GM21717 (cell line): ENCODE measurements around the gene MLKL.
A peak's percentile ranks its signal among the peaks of the same experiment; 100 is the strongest.

Experiments used
- ATAC-seq: cut with Tn5 transposase; IDR thresholded peaks from one replicate; pipeline ENCODE4 v1.9.1; 2021; ENCODE audit warnings: mild to moderate bottlenecking, moderate library complexity; ENCODE audit not compliant: unreplicated experiment

MLKL gene

DNA sequence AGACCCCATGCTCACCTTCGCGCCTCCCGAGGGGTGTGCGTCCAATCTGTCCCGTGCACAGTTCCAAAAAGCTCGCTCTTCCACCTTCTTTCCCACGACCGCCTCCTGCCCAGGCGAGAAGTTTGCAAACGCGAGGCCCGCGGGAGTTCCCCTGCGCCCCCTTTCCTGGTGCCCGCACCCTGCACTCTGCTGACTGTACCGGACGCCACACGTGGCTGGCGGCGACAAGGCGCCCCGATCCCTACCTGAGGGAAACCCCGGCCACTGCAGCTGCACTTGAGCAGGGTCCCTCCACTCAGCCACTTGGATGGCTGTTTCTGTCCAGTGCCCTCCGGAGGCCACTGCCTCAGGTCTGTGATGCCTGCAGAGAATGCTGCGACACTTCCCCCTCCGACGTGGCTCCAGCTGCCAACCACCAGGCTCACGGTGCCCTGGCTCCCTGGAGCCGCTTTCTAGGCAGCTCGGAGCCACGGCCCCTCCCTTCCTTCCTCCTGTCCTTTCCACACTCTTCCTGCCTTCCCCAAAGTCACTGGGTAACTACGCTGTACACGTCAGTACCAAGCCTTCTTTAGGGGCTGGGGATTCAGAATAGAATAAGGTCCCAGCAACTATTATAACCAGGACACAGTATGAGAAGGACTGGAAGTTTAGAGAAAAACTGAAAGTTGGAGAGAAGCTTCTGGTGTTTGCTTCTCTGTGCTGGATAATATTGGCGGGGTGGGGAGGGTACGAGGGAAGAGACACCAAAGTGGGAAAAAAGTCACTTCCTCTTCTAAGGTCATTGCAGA lies at the start of gene MLKL:
TSS of gene MLKL (minus strand) at position 425 of the 788 bp plus-strand sequence. CDS start 5,105 bp downstream, outside the sequence.
- peak; percentile 45 for ATAC-seq

DNA sequence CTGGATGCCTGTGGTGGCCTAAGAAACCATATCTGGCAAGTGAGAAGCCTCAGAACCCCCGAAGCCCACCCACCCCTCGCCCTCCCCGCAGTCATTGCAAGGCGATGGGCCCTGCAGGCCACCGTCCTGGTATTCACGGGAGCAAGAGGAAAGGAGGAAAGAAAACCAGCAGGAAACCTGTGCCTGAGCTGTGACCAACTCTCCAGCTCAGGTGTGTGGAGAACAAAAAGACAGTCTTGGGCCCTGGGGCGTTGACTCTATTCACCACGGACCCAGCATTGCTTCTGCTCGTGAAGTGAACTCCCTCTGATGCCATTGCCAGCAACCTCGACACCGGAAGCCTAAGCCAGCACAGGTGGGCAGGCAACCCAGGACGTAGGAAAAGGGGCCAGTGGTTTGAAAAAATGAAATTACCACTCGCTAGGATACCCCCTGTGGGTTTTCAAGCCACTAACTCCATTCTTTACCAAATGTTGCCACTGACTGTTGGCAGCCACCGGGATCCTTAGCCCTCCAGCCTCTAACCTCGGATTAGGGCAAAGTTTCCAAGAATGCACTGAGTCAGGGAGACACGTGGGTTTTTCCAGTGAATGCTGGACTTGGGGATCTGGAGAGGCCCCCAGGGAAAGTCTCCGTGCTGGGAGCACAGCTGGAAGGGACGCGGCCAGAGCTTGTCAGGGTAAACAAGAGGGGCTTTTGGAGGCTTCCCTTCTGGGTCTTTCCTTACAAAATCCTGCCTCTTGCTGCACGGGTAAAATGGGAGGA lies 48.8 kb upstream of the MLKL start:
- ATAC-seq = no peak

DNA sequence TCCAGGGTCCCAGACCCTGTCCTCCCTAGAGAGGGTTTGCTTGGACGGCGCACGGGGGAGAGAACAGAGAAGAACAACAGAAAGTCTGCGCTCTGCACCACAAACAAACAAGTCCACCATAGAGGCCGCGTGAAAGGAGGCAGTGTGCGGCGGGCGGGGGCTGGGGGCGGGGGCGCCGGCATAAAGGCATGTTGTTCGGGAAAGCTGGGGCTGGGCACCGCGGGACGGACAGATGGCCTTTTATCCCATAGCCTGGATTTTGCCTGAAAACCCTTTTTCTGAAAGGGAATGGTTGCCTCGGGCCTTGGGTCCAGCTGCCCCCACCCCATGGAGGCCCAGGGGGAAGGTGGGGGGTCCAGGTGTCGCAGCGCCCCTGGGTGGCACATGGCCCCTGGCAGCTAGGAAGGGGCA lies 48.0 kb upstream of the MLKL start:
- no peak for ATAC-seq

DNA sequence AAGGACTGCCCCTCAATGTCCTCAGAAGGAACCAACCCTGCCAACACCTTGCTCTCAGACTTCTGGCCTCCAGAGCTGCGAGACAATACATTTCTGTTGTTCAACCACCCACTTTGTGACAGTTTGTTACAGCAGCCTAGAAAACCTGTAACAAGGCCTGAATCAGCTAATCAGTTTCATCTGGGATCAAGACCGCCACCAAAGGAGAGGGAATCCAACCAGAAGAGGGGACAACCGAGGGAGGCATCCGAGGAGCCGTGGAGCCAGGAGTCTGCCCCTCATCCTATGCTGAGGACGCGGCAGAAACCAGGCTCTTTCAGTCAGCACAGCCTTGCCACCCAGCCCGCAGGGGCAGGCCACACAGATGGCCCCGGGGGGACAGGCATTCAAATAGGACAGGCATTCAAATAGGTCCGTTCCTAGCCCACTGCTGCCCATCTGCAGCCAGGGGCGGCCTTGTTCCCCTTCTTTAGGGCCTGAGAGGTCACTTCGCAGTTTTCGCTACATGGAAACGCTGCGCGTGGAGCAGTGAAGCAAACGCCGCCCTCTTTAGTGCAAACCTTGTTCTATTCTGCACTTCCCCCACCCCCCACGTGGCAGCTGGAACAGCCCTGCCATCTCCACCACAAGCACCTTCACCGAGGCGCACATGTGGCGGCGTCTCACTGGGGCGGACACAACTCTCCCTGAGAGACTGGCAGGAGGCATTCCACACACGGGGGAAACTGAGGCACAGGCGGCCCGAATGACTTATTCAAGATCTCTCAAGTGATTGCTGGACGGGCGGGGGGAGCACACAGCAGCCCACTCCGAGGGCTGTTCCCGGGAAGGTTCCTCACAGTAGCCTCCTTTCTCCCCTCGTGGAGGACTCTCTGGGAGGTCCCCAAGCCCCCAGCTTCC lies 47.3 kb upstream of the MLKL start:
- ATAC-seq = no peak

DNA sequence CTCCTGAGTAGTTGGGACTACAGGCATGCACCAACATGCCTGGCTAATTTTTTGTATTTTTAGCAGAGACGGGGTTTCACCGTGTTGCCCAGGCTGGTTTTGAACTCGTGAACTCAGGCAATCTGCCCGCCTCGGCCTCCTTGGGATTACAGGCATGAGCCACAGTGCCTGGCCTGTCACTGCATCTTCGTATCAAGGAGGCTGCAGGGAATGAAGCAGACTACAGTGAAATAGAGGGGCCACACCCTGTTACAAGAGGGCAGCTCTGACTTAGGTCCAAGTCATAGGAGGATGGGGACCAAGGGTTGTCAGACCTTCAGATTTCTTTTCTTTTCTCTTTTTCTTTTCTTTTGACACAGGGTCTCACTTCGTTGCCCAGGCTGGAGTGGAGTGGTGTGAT lies 45.3 kb upstream of the MLKL start:
- no peak for ATAC-seq

DNA sequence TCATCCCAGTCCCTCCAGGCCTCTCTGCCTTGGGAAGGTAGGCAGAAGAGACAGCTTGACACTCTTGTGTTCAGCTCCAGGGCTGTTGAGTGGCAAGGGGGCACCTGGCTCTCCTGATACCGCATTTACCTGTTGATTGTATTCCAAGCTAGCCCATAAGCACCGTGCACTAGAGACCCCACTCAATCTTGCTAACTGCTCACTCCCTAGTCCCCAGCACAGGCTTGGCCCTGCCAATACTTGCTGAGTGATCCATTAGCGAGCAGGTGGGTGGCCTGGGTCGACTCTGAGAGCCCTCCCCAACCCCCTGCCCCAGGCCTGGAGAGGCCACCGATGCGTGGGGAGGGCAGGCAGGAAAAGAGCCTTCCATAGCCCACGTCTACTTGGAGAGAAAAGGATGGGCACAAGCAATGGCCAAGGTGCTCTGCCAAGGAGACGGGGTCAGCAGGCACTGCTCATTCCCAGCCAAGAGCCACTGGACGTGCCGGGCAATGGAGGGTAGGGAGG lies 44.5 kb upstream of the MLKL start:
- ATAC-seq = no peak

DNA sequence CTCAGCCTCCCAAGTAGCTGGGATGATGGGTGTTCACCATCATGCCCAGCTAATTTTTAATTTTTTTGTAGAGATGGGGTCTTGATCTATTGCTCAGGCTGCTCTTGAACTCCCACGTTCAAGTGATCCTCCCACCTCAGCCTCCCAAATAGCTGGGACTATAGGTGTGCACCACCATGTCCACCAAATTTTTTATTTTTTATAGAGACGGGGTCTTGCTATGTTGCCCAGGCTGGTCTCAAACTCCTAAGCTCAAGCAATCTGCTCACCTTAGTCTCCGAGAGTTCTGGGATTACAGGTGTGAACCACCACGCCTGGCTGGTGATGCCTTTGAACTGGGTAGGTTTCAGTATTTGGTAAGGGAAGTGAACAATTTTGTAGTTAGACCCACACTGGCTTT lies 43.9 kb upstream of the MLKL start:
- no peak for ATAC-seq

DNA sequence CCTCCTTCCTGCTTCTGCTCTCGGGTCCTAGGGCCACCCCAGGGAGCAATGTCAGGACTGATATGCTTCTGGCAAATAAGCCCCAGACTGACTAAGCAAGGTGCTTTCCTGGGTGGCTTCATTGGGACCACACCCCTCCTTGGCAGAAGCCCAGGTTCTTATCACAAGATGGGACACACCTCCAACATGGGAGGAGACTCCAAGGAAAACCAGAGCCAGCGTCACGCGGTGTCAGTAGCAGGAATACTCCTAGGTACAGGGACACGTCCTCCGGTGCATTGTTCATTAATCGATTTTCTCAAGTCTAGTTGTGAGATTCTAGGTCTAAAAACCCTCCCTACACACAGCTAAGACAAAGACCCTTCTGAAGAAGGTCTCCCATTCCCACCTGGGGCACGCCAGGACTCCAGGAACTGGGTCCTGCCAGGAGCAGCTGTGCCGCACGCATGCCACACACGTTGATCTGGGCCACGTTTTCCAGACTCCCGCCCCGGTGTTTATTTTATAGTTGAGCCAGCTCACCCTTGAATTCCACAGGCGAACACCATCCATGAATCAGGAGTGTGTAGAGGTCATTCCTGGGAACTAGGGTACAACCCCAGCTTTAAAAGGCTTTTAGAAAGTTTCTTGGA lies 43.1 kb upstream of the MLKL start:
- ATAC-seq = no peak

DNA sequence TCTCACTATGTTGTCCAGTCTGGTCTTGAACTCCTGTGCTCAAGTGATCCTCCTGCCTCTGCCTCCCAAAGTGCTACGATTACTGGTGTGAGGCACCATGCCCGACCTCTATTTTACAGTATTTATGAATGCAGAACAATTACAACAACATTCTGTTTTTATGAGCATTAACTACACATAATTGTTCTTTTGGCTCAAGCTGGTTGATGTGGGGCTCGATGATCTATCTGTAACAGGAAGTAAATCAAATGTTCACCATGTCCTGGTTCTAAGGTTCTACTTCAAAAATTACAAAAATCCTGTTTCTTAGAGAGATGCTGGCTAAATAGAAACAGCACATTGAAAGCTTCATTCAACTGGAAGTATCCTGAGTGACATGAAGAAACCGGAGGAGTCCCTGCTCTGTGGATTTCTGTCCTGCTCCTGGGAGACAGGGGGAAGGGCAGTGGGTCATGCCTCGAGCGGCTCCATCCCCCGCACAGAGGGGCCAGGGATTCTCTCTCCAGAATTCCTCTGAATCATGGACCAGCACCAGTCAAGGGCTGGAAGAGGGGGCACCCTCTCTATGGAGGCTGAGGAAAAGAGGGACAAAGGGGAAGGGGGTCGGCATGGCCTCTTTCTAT lies 42.5 kb upstream of the MLKL start:
- no peak for ATAC-seq

DNA sequence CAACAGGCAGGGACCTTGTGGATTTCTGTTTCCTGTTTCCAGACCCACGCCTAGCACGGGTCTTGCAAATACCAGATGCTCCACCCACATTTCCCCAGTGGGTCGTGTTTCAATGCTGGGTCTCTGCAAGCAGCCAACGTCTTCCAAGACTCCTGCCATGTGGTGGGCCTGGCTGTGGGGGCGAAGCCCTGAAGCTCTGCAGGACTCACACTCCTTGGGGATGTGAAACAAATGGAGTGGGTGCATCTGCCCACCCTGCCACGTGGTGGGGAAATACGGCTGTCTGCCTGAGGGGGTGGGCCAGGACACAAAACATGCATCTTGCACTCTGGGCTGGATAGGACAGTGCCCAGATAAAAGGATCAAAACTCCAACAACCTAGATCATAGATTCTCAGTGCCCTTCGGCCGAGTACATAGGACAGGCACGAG lies 41.4 kb upstream of the MLKL start:
- ATAC-seq = no peak

DNA sequence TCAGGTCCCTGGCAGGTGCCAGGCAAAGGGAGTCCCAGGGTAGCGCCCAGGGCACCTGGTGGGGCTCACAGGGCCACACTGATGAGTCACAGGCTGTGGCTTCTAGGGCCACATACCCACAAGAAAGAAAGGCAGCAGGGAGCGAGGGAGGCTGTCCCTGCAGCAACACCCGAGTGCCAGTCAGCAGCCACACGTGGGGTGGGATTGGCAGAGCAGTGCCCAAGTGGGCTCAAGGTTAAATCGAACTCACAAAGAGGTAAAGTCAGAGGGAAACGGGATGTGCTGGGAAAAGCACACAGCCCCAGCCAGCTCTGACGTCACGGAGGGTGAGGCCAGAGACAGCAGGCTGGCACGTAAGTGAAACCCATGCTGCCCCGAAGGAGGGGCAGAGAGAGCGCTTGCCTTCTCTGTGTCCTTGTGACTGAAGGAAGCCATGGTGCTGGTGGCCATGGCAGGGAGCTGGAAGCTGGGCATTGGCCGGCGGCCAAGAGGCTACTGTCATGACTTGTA lies 40.2 kb upstream of the MLKL start:
- ATAC-seq = no peak

DNA sequence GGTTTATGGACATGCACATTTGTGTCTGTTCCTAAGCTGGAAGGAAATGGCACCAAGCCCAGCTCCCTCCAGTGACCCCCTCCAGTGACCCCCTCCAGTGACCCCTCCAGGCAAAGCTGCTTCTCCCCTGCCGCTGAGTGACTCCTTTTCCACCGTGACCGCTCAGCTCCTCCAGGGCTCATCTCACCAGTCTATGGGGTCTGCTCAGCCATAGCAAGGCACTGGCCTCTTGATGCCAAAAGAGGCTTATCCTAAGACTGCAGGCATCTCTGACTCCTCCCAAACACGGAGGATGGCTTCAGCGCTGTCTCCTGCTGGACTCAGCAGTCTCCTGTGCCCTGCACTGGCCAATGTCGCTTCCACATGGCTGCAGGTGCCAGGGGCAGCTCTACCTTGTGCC lies 38.6 kb upstream of the MLKL start:
- no peak for ATAC-seq

DNA sequence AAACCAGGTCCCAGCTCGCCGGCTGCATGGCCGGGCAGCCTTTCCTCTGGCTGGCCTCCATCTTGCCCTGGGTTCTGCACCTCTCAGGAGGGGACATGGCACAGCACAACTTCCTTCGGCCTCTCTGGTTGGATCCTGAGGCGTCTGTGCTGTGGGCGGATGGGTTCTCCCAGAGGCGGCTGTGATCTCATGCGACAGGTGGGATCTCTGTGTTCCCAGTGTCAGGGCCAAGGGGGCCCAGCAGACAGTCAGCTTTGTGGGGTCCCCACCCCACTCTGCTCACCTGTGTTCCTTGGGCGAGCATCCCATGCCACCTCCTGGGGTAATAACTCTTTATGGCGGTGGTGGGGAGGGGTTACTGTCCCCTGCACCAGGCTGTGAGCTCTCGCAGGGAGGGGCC lies 38.2 kb upstream of the MLKL start:
- ATAC-seq = no peak

DNA sequence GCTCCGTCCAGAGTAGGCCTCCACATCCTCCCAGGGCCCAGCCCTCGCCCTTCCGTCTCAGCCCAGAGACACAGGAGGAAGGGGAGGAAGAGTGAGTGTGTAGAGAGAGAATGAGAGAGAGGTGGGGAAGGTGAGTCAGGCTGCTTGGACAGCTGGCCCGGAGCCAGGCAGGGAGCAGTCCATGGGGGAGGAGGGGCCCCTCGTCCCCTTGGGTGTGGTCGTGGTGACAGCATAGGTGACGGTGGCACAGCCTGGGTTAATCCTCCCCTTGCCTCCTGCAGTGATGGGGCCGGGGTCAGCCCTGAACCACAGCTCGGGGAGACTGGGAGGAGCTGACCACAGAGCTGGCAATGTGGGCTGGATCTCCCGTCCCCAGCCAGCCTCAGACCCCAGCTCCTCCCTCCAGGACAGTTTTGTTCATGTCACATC lies 37.5 kb upstream of the MLKL start:
- no peak for ATAC-seq

DNA sequence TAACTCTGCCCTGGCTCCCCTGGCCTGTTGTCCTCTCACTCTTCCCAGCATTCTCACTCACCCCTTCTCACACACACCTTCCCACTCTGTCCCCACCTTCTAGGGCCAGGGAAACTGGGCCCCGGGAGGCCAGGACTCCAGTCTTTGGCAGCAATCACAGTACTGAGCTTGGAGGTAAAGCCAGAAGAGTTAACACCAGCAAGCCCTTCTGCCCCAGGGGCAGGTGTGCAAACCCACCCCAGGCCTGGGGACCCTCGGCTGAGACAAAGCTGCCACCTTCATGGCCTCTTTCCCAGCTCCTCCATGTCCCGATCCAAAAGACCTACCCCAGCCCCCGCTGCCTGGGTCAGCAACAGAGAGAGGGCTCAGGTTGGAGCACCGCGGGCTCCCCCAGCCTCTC lies 36.9 kb upstream of the MLKL start:
- ATAC-seq = no peak

DNA sequence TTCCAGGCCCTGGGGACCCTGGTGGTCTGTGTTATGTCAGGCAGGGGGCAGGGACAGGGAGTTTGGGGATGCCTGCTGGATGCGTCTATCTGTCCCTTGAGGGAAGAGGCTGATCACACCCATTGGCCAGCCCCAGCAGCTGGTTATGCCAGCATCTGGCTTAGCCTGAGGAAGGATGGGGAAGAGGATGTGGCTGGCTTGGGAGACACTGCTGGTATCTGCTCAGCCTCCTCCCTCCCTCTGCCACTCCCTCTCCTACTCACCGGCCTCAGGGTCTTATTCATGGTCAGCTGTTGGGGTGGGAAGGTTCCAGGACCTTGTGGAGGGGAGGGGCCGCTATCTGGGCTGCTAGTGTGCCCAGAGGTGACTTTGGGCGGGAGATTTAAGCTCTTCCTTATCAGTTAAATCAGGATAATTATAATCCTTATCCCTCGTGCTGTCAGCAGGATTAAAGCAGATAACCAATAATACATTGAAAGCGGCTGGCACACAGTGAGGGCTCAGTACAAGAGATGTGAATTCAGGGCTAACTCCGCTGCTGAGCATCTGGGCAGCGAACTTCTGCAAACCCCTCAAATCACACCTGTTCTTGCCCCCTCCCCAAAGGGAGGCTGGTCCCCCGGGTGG lies 36.0 kb upstream of the MLKL start:
- no peak for ATAC-seq

DNA sequence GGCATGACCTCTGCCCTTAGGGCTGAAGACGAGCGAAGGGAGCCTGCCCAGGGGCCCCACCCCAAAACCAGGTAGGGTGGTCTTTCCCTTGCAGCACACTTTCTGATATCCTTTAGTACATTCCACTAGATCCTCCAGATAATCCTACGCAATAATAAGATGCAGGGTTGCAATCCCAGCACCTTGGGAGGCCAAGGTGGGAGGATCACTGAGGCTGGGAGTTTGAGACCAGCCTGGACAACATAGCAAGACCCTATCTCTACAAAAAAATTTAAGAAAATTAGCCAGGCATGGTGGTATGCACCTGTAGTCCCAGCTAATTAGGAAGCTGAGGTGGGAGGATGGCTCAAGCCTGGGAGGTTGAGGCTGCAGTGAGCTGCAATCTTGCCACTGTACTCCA lies 34.9 kb upstream of the MLKL start:
- no peak for ATAC-seq

DNA sequence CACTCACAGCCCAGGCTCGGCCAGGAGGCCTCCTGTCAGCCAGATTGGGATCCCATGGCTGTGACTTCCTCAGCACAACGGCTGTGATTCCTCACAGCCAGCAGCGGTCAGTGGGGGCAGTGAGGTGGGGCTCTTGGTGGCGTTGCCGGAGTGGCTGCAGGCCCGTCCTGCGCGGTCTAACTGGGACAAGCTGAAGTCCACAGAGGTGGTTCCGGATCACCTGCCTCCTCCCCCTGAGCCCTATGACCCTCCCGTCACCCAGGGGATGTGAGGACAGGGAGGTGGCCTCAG lies 34.4 kb upstream of the MLKL start:
- ATAC-seq = no peak

DNA sequence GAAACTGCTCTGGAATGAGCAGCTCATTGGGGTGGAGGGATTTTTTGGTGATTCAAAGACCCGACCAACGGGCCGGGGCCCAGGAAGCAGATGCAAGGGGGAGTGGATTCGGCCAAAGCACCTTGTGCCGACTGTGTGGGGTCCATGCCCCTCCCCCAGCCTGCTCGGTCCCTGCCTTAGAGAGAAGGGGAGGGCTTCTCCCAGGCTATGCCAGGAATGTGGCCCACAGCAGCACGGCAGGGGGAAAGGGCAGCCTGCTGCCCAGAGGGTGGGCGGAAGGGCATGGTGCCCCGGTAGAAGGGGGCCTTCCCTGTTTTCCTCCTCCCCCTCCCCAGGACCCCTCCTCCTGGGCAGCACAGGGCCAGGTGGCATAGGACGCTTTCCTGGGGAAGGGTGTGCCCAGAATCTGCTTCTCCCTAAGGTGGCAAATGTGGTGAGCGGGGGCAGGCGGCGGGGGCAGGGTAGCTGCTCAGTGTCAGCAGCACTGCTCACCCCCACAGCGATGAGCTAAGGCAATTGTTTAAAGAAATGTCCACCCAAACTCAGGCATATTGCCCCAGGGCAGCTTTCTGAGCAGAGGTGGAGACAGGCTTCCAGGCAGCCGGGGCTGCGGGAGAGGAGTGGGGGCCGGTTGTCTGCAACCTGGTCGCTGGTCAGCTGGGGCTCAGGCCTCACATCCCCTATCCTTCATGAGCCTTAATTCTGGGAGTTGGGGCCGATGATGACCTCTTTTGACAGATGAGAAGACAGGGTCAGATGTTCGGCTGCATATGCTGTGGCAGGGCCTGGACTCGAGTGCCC lies 33.9 kb upstream of the MLKL start:
- ATAC-seq = no peak
